HG02870 (cell line): Measurements from ENCODE around the gene HINT1.
A peak's percentile ranks its signal among the peaks of the same experiment; 100 is the strongest.
"Not testable (repeated sequence)": the region's sequence is repeated elsewhere in the genome, so short reads cannot be mapped to it uniquely, and the experiment has no call there.

ENCODE experiments used
- ATAC-seq: cut with Tn5 transposase; IDR thresholded peaks from one replicate; pipeline ENCODE4 v1.9.1; 2021; ENCODE audit warnings: mild to moderate bottlenecking, moderate library complexity; ENCODE audit not compliant: unreplicated experiment

Gene HINT1

DNA sequence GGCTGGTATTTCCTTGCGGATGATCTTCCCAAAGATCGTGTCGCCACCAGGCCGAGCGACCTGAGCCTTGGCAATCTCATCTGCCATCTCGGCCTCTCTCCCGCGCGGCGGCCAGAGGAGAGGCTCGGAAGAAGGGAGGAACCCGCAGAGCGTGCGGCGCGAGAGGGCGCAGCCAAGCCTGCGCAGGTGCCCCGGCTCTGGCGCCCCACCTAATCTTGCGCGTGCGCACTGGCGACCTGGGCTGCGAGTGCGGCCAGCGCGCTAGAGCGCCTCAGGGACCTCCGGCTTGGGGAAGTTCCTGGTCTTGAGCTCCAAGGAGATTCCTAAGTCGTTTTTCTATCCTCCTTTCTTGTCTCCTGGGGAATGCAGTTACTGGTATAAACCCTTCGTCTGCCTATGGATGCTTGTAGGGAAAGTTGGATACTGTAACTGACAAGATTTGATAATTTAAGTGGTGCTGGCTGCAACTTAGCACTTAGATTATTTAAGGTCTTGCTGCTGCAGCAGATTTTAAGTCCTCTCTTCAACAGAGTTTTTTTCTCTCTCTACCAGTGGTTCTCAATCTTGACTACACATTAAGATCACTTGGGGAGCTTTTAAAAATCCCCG, at the start of gene HINT1:
Gene HINT1, minus strand, starts transcription at position 138 of the 609 bp plus-strand sequence. Its CDS starts 51 bp downstream, at position 87.
- peak; percentile 81 for ATAC-seq

DNA sequence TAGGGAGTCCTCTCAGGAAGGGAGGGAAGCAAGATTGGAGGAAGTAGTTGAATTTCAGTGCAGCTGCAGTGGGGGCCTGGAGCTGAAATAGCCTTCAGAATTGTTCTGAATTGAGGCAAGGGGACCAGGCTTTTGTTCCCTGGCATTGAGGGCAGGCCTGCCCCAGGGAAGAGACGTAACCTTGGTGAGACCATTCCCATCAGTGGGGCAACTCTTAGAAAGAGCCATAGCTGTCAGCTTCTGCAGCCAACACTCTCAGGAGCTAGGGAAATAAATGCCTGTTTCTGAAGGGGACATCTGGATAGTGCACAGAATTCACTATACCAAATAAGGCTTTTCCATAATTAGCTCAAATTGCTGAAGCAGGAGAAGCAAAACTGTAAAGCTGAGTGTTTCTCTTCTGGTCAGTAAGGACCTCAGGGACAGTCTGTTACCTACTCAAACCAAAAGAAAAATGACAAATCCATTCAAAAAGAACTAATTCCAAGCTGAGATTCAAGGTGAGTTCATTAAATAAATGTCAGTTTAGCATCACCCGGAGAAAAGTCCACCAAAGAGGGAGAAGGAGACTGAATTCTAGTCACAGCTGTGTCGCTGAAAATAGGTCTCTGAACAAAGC, 49.7 kb upstream of the HINT1 start:
- ATAC-seq = no peak

DNA sequence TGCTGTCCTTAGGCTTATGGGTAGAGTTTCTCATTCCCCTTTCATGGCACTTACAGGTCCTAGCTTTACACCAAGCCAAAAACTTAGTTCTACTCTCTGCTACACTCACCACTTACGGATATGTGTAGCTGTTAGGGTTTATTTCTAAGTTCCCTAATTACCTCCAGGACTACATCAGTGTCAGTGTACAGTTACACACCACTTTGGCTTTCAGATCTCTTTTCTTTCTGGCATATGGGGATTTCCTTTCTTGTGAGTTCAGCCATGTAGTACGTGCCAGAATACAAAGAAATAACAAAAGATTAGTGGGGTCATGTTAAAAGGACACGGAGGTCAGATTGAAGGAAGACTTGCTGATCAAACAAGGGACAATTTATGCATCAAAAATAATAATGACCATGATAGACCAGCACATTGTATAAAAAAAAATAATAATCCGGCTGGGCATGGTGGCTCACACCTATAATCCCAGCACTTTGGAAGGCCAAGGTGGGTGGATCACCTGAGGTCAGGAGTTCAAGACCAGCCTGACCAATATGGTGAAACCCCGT, 47.5 kb upstream of the HINT1 start:
- ATAC-seq = no peak

DNA sequence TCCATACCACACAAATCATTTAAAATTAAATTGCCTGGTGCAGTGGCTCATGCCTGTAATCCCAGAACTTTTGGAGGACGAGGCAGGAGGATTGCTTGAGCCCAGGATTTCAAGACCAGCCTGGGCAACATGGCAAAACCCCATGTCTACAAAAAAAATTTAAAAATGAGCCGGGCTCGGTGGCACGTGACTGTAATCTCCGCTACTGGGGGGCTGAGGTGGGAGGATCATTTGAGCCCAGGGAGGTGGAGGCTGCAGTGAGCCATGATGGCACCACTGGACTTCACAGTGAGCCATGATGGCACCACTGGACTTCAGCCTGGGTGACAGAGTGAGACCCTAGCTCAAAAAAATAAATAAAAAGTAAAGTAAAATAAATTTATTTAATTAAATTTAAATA, 46.6 kb upstream of the HINT1 start:
- ATAC-seq = no peak

DNA sequence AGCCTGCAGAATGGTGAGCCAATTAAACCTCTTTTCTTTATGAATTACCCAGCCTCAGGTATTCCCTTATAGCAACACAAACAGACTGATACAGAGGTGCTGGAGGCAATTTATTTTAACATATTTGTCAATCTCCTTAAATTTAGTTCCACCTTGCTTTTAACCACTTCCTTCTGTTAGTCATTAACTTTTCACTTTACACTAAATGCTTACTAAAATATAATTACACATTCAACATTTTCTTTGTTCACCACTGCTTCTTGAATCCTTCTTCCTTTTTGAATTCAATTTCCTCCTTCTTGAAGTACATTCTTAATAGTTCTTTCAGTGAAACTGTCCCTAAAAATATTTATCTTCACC, 45.1 kb upstream of the HINT1 start:
- no peak for ATAC-seq

DNA sequence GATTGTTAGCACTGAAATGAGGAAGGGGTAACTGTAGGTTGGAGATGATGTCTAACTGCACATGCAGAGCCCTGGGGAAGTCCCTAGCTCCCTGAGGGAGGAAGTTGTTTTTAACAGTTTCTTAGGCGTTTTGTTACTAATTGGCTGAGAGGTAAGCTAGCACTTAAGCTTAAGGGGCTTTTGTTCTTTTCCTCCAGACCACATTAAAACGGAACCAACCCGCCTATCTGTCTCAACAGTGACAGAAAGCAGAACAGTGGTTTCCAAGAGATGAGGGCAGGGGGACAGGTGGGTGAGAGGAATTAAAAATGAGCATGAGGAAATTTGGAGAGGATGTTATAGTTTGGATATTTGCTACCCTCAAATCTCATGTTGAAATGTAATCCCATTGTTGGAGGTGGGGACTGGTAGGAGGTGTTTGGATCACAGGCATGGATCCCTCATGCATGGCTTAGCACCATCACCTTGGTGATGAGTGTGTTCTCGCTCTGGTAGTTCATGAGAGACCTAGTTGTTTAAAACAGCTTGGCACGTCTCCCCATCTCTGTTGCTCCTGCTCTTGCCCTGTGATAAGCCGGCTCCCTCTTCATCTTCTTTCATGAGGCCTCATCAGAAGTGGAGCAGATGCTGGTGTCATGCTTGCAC, 44.6 kb upstream of the HINT1 start:
- peak; percentile 92 for ATAC-seq

DNA sequence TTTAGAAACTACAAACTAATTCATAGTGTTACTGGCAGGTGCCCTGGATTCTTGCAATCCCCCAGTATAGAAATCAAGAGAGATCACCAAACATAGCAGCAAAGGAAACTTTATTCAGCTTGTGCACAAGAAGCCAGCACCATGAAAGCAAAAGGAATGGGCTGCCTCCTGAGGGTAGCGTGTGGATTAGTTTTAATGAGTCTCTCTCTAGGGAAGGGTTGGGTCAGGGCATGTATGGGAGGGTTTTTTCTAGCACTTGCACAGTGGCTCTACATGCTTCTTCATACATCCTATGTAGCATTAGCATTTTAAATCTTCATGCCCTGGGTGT, 44.1 kb upstream of the HINT1 start:
- ATAC-seq = no peak

DNA sequence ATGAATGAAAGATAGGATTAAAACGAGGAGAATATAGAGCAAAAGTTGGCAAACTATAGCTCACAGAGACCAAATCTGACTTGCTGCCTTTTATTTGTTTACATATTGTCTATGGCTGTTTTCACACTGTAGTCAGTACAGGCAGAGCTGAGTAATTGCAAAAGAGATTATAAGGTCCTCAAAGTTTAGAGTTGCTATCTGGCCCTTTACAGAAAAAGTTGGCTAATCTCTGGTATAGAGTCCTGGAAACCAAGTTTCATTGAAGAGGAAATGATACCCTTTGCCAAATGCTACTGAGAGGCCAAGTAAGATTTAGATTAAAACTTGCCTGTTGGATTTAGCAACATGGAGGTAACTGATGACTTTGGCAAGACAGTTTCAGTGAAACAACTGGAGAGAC, 41.7 kb upstream of the HINT1 start:
- no peak for ATAC-seq

DNA sequence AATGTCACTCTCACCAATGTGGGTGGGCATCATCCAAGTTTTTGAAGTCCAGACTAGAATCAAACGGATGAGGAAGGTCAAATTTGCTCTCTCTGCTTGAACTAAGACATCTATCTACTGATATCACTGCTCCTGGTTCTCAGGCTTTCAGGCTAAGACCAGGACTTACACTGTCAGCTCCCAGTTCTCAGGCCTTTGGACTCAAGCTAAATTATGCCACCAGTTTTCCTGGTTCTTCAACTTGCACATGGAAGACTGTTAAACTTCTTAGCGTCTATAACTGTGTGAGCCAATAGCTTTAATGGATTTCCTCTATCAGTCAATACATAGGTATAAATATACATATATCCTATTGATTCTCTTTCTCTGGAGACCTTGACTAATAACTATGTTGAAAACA, 41.0 kb upstream of the HINT1 start:
- no peak for ATAC-seq

- no peak for ATAC-seq
Observed at GRCh38 chr5:131204964-131205363, 39.9 kb upstream of the HINT1 start.

DNA sequence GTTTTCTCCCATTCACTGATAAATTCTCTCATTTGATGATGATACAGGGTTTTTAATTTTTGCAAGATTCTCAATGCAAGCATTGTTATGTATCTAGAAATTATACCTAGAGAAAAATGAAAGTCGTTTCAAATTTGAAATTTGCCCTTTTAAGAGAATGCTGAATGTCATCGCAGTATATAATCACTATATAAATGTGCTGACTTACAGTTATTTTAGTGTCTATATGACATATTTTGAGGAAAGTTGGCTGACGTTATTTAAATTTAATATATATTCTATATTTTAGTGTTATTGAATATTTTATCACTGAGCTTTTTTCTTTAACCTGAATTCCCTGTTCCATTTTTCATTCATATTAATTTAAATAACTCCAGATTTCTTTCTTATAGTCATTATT, 35.5 kb upstream of the HINT1 start:
- no peak for ATAC-seq

DNA sequence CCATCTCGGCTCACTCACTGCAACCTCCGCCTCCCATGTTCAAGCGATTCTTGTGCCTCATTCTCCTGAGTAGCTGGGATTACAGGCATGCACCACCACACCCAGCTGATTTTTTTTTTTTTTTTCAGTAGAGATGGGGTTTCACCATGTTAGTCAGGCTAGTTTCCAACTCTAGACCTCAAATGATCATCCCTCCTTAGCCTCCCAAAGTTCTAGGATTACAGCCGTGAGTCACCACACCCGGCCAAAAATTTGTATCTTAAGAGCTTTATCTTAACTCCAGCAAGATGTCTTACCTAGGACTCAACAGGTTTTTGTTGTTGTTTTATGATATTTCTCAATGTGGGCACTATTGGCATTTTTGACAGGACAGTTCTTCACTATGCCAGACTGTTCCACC, 33.6 kb upstream of the HINT1 start:
- ATAC-seq = no peak

- no peak for ATAC-seq
Observed at GRCh38 chr5:131196331-131196730, 31.3 kb upstream of the HINT1 start.

- ATAC-seq = no peak
Observed at GRCh38 chr5:131195696-131196095, 30.6 kb upstream of the HINT1 start.

DNA sequence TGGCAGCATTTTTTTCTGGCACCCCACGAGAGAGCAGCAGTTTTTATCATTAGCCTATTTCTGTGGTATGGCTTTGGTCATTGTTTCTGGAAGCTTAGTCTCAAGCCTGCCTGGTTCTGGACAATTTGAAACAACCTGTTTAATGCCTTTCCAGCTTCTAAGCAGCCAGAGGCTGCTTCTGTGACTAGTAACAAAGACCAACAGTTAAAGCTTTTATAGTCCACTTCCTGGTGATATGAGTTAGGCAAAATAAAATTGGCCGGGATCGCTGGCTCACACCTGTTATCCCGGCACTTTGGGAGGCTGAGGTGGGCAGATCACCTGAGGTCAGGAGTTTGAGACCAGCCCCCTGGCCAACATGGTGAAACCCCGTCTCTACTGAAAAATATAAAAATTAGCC, 29.7 kb upstream of the HINT1 start:
- no peak for ATAC-seq

- not testable (repeated sequence) for ATAC-seq
Observed at GRCh38 chr5:131193897-131194296, 28.8 kb upstream of the HINT1 start.

DNA sequence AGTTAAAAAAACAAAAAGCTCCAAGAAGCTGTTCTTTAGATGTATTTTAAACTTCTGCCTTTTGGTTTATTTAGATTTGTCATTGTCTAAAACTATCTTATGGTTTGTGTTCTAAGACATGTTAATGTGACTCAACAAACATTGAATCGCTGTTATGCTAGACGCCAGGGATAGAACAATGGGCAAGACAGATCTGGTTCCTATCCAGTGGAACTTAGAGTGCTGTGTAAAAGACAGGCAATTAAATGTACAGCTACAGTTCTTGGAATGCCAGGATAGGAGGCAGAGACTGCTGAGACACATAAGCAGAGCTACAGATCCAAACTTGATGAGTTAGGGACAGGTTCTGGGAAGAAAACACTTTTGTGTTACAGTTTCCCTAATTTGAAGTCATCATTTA, 28.1 kb upstream of the HINT1 start:
- ATAC-seq = no peak

- ATAC-seq = no peak
Observed at GRCh38 chr5:131186561-131187256, 21.7 kb upstream of the HINT1 start.

GRCh38 chr5:131185523-131186104, 20.6 kb upstream of the HINT1 start:
- no peak for ATAC-seq

DNA sequence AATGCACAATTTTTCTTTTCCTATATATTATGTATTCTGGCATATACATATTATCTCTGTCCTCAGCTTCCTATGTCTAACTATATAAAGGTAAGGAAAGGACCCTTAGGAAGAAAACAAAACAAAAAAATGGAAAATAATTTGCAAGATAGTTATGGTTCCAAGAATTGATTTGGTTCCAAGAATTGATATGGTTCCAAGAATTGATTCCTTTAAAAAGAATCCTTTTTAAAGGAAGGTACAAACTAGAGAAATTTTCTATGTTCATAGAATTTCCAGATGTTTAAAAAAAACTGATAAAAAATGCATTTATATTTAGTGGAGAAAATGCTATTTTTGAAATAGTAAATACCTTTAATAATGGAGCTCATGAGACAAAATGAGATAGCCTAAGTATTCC, 17.8 kb upstream of the HINT1 start:
- ATAC-seq = no peak

DNA sequence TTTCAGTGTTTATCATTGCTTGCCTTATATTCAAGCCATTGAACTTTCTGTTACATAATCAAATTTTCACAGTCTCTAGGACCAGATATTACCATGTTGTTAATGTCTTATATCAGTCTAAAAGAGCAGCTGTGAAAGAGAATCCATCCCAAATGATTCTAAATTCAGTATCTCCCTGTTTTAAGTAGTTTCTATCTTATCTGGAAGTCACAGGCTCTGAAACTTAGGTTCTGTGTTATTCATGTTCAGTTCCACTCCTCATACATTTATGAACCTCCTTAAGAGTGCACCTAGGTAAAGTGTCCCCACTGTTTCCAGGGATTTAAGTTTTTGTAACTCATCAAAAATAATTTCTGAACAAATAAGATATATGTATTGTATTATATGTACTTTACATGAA, 15.4 kb upstream of the HINT1 start:
- no peak for ATAC-seq
